ENCODE data around the gene PASK.

The PASK gene

GRCh38 chr2:241142593-241142992 is 6.7 kb downstream of the PASK start:
- no peak for DNase-seq

DNA sequence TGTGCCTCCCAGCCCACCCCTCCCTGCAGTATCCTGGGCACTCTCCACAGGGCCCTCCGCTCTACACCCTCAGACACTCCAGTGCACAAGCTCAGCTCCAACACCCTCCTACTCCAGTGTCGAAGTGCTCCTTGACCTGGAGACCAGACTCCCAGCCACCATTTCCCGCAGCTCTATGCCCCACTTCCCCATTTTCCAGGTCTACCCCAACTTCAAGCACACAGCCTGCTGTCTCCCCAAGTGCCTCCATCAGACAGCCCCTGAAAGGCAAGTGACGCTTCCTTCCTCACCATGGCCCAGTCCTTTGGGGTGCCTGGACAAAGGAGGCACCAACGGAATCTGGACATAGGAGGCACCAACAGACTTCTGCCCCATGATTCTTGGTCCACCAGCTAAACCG is 7.2 kb downstream of the PASK start:
- DNase-seq = no peak

GRCh38 chr2:241141214-241141770 is 8.0 kb downstream of the PASK start:
- no peak for DNase-seq

DNA sequence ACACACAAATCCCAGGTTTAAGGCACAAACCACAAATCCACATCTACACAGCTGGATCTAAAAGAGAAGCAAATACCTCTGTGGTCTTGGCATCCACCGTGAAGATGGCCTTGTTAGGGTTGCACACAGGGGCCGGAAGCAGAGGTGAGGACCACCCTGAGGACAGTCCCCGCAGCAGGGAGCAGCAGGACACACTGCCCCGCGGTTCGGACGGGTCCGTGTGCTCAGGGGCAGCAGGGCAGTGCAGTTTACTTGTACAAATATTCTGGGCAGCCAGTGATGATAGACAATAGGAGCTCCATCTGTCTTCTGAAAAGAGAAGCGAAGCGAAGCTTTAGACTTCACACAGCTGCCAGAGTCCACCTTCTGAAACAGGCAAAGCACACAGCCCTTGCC is 8.8 kb downstream of the PASK start:
- DNase-seq = no peak

- DNase-seq = no peak
Observed at GRCh38 chr2:241139531-241140444, 9.5 kb downstream of the PASK start.

DNA sequence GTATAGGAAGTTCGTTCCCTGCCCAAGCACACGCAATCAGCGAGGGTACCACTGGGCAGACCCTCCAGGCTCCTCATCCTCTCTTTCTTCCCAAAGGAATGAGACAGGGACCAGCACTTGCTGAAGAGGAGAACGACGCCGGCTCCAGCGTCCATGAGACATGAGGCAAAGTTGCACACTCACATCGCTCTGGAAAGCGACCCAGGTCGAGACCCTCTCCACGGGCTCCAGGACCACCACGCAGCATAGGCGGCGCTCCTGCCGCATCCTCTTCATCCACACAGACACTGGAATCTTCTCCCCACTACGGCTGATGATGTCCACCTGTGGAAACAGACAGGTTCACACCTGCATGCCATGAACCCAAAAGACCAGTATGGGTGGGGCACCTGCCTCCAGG is 10.8 kb downstream of the PASK start:
- DNase-seq = no peak

DNA sequence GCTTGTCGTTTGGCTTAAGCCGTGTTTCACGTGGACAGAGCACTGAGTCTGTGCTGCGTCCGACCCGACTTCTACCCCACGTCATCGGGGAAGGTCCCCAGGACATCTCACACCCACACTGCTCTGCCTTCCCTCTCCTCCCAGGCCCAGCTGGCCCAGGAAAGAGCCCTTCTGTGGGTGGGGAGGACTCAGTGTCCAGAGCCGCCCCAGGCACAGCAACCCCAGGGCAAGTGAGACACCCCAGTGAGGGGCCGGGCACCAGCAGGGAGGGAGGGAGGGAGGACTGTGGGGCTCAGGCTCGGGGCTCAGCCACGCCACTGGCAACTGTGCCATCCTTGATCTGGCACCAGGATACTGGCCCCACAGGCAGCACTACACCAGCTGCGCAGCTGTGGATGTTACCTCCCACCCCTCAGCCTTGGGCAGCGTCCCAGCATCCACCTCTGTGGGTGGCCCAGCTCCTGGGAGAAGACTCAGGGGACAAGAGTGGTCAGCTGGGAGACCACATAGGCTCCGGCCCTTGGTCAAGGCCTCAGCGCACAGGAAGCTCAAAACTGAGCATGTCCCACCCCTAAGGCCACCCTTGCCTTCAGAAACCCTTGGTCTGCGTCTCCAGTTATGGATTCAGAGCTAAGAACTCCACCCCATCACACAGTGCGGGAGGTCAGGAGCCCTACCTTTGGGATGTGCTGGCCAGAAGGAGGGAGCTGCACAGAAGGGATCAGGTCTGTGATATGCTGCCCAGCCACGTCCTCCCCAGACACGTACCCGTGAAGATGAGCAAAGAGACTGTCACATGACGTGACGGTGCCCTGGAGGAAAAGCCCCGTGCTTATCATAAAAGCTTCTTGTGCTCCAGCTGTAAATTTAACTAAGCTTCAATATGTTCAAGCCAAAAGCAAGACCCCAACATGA is 11.7 kb downstream of the PASK start:
- no peak for DNase-seq

GRCh38 chr2:241136661-241137260 is 12.5 kb downstream of the PASK start:
- no peak for DNase-seq

DNA sequence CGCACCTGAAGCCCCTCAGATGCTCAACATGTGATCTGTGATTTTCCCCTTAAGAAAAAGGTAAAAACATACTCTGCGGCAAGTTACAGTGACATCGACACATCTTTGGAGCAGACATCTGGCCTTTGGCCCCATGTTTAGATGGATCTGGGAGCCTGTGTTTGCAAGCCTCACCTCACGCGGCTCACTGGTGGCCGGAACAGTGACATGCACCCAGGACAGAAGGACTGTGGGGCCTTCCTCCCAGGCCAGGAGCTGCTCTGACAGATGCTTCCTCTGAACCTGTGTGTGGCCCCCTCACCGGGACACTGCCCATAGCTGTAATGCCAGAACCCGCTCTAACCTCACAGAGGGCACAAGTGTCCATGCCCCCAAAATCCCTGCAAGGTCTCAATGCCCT is 13.1 kb downstream of the PASK start:
- no peak for DNase-seq

- DNase-seq = no peak
Observed at GRCh38 chr2:241135737-241136136, 13.5 kb downstream of the PASK start.

DNA sequence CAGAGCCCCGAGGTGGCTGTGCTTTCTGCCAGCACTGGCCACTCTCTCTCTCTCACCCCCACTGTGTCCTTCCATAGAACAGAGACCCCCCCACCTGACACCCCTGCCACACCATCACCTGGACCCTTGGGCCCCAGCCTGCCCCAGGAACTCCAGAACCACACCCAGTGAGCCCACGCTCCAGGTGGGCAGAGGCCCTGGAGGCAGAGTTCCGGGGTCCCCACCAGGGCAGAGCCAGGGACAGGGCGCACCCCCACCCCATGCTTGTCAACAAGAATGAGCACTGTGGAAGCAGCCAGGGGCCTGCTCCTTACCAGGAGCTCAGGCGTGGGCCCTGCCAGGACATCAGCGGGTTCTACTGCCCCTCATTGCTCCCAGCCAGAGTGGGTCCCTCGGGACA is 14.6 kb downstream of the PASK start:
- no peak for DNase-seq

DNA sequence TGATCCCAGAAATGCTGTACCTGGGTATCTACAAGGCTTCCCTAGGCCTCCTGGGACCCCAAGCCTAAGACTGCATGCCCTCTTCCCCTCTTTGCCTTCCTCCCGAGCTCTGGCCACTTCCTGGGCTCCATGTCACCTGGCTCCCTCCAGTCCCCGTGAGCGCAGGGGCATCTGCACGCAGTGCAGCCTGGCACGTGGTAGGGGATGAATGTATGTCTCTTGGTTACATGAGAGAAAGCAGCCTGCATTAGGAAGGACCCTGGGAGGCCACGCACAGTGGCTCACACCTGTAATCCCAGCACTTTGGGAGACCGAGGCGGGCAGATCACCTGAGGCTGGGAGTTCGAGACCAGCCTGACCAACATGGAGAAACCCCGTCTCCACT is 15.8 kb downstream of the PASK start:
- no peak for DNase-seq

GRCh38 chr2:241132538-241133435 is 16.5 kb downstream of the PASK start:
- DNase-seq = no peak

GRCh38 chr2:241131531-241131930 is 17.7 kb downstream of the PASK start:
- no peak for DNase-seq

GRCh38 chr2:241130316-241130715 is 19.0 kb downstream of the PASK start:
- DNase-seq = no peak

GRCh38 chr2:241129086-241129871 is 20.0 kb downstream of the PASK start:
- DNase-seq = no peak

DNA sequence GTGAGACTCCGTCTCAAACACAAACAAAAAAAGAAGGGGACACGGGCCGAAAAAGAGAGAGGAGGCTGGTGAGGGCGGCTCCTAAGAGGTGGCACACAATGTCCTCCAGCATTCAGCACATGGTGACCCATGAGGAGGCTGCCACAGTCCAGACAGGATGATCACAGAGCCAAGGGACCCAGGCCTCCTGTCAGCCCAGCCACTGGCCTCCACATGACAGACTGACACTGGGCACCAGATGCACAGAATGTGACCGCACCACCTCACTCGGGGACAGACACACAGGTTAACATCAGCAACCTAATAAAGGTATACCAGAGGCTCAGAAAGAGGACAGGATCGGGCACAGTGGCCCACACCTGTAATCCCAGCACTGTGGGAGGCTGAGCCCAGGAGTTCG is 21.0 kb downstream of the PASK start:
- DNase-seq = no peak

DNA sequence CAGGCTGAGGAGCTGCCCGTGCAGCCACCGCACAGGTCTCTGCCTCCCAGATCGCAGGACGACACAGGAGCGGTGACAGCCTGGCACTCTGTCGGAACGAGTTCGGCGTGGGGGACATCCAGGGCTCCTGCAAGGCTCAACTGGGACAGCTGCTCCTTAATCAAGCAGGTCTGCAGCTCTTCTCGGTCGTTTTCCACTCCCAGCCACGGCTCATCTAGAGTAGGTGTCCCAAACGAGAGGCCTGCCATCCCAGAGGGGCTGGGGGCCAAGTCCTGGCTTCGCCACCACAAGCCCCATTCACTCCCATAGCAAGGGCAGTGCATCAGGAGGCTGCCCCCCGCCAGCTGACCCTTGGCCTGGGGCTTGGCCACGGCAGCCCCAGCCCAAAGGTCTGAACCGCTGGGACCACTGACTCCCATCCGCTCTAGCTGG is 22.5 kb downstream of the PASK start:
- no peak for DNase-seq

GRCh38 chr2:241126201-241126611 is 23.1 kb downstream of the PASK start:
- no peak for DNase-seq

DNA sequence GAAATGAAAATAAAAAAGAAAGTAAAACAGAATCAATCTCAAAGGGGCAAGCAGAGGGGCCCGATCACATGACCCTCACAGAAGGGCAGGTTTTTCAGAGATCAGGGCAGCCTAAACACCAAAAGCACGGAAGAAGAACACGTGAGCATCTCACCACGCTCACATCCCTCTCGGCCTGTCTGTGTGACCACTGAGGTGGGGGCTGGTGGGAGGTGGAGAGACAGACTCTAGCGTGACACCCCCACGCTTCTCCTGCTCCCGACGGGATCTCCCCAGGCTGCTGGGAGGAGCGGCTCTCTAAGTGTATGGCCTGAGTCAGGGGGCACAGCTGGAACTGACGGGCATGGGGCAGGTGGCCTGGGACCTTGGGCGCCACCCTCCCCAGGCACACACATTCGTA is 23.6 kb downstream of the PASK start:
- DNase-seq = no peak

All from NCI-H1105 (cell line).